GM12801 (cell line): ENCODE results near the gene ILF2.

ENCODE experiments used
- CTCF ChIP-seq: IDR thresholded peaks from one replicate; pipeline ENCODE4 v1.5.1; 2011; ENCODE audit warnings: control low read depth; ENCODE audit not compliant: insufficient read length; ENCODE audit errors: extremely low read depth

ILF2 gene

GRCh38 chr1:153670859-153671627, at the start of gene ILF2:
TSS of gene ILF2 (minus strand) at chr1:153670993. CDS start at chr1:153670922, 71 bp downstream.
- no peak for TF ChIP-seq CTCF

GRCh38 chr1:153717330-153717729, 46.5 kb upstream of the ILF2 start:
- no peak for TF ChIP-seq CTCF

GRCh38 chr1:153711026-153711425, 40.2 kb upstream of the ILF2 start:
- no peak for TF ChIP-seq CTCF

GRCh38 chr1:153705484-153705883, 34.7 kb upstream of the ILF2 start:
- no peak for TF ChIP-seq CTCF

GRCh38 chr1:153699768-153700167, 29.0 kb upstream of the ILF2 start:
- TF ChIP-seq CTCF = no peak

- TF ChIP-seq CTCF = no peak
Measured at GRCh38 chr1:153698923-153699714, 28.3 kb upstream of the ILF2 start.

GRCh38 chr1:153698020-153698922, 27.5 kb upstream of the ILF2 start:
- no peak for TF ChIP-seq CTCF
